Measurements from ENCODE around the gene XPNPEP1. TPM values are rescaled to one million over a fixed set of nuclear protein-coding genes. Genes with fewer than 3 reads are reported as not detected.

XPNPEP1 gene
- total and polyA plus RNA-seq, 8 donors: 21.7 to 180 (median 63.8) TPM

GRCh38 chr10:109940553-109940952, 17.2 kb upstream of the XPNPEP1 start:
- WGBS, 5 donors: 93 to 95% (median 94%) methylated on average over 3 of the region's 3 CpGs

GRCh38 chr10:109940117-109940516, 16.8 kb upstream of the XPNPEP1 start:
- no peak for DNase-seq
- Histone ChIP-seq H3K36me3 (no peaks in the 10 kb centered on the region), H3K27me3 (no peaks in the 10 kb centered on the region), H3K27ac (no peak overlapping the region), H3K9me3 (no peaks in the 10 kb centered on the region), H3K4me3 (no peak overlapping the region), H3K4me1 (peaks cover 0 to 4% (median 2%) of the 10 kb centered on the region in 4 donors)
- WGBS, 5 donors: 58 to 100% (median 81%) methylated on average over 1 of the region's 1 CpG
- TF ChIP-seq POLR2A (IDR thresholded peaks at IDR 0.05) (no peak), EP300 (IDR thresholded peaks at IDR 0.05) (no peak), POLR2AphosphoS5 (IDR thresholded peaks at IDR 0.05) (no peak)
- TF ChIP-seq, protein P1, sequence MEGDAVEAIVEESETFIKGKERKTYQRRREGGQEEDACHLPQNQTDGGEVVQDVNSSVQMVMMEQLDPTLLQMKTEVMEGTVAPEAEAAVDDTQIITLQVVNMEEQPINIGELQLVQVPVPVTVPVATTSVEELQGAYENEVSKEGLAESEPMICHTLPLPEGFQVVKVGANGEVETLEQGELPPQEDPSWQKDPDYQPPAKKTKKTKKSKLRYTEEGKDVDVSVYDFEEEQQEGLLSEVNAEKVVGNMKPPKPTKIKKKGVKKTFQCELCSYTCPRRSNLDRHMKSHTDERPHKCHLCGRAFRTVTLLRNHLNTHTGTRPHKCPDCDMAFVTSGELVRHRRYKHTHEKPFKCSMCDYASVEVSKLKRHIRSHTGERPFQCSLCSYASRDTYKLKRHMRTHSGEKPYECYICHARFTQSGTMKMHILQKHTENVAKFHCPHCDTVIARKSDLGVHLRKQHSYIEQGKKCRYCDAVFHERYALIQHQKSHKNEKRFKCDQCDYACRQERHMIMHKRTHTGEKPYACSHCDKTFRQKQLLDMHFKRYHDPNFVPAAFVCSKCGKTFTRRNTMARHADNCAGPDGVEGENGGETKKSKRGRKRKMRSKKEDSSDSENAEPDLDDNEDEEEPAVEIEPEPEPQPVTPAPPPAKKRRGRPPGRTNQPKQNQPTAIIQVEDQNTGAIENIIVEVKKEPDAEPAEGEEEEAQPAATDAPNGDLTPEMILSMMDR (IDR thresholded peaks at IDR 0.05): no peak
- intact Hi-C loops (cut with DNase I; ENCODE audit: low total_unique reads): no loop called here

More at GRCh38 chr10:109940553-109940952, 17.2 kb upstream of the XPNPEP1 start:
- DNase-seq: no peak
- TF ChIP-seq POLR2A (IDR thresholded peaks at IDR 0.05) (no peak), POLR2AphosphoS5 (IDR thresholded peaks at IDR 0.05) (no peak), EP300 (IDR thresholded peaks at IDR 0.05) (no peak)
- TF ChIP-seq, protein P1 (IDR thresholded peaks at IDR 0.05): no peak
- Histone ChIP-seq H3K4me1 (no peaks in the 10 kb centered on the region), H3K27ac (no peak overlapping the region), H3K36me3 (no peaks in the 10 kb centered on the region), H3K27me3 (no peaks in the 10 kb centered on the region), H3K9me3 (no peaks in the 10 kb centered on the region), H3K4me3 (no peak overlapping the region)
- intact Hi-C loops (cut with DNase I; ENCODE audit: low total_unique reads): no loop called here

GRCh38 chr10:109939315-109939961, 16.1 kb upstream of the XPNPEP1 start:
- H3K9me3 ChIP-seq: no peaks in the 10 kb centered on the region
- H3K27me3 ChIP-seq: no peaks in the 10 kb centered on the region
- H3K36me3 ChIP-seq: no peaks in the 10 kb centered on the region
- DNase-seq: no peak
- no peak overlapping the region for H3K4me3 ChIP-seq
- peaks cover 0 to 9% (median 4%) of the 10 kb centered on the region in 4 donors for H3K4me1 ChIP-seq
- WGBS, 5 donors: 86 to 93% (median 92%) methylated on average over 3 of the region's 3 CpGs
- intact Hi-C loops (cut with DNase I; ENCODE audit: low total_unique reads): no loop called here
- H3K27ac ChIP-seq: no peak overlapping the region
- TF ChIP-seq EP300 (IDR thresholded peaks at IDR 0.05) (no peak), POLR2A (IDR thresholded peaks at IDR 0.05) (no peak), POLR2AphosphoS5 (IDR thresholded peaks at IDR 0.05) (no peak)
- TF ChIP-seq, protein P1 (IDR thresholded peaks at IDR 0.05): no peak

- DNase-seq: no peak
- Histone ChIP-seq H3K9me3 (no peaks in the 10 kb centered on the region), H3K27me3 (no peaks in the 10 kb centered on the region), H3K36me3 (no peaks in the 10 kb centered on the region), H3K4me1 (peaks cover 0 to 13% (median 4%) of the 10 kb centered on the region in 4 donors), H3K27ac (no peak overlapping the region), H3K4me3 (no peak overlapping the region)
- no peak for TF ChIP-seq POLR2A (IDR thresholded peaks at IDR 0.05)
- TF ChIP-seq, protein P1 (IDR thresholded peaks at IDR 0.05): no peak
- no peak for TF ChIP-seq EP300 (IDR thresholded peaks at IDR 0.05)
- TF ChIP-seq POLR2AphosphoS5 (IDR thresholded peaks at IDR 0.05): no peak
- WGBS, 5 donors: 89 to 94% (median 93%) methylated on average over 6 of the region's 6 CpGs
- intact Hi-C loops (cut with DNase I; ENCODE audit: low total_unique reads): no loop called here
These were observed 14.3 kb upstream of the XPNPEP1 start for GRCh38 chr10:109937460-109938065.
